ENCODE data around the gene E2F4.

Gene E2F4

GRCh38 chr16:67182288-67182687, 9.7 kb upstream of the E2F4 start:
- Histone ChIP-seq H3K27ac (ENCODE audit: low read depth, low read length) (no peak overlapping the region), H3K4me2 (ENCODE audit: low read depth, low read length, poor library complexity, severe bottlenecking) (peak overlapping the region; percentile 88), H3F3A (ENCODE audit: insufficient read depth) (no peaks in the 10 kb centered on the region), H3K4me3 (ENCODE audit: insufficient read depth, low read length, poor library complexity, severe bottlenecking) (no peak overlapping the region), H2AFZ (ENCODE audit: low read depth, low read length, severe bottlenecking) (no peak overlapping the region), H4K20me1 (ENCODE audit: low read depth, low read length) (no peaks in the 10 kb centered on the region), H3K27me3 (ENCODE audit: low read length) (no peaks in the 10 kb centered on the region), H3K9me2 (replicated peaks; ENCODE audit: insufficient read depth, low read length) (no peaks in the 10 kb centered on the region), H3K9me3 (ENCODE audit: insufficient read depth, low read length) (no peaks in the 10 kb centered on the region), H3K79me2 (ENCODE audit: insufficient read depth, low read length) (no peaks in the 10 kb centered on the region), H3K9ac (ENCODE audit: low read length) (no peak overlapping the region; the same call in 1 of the 2 replicates), H3K36me3 (ENCODE audit: low read length) (no peaks in the 10 kb centered on the region)
- TF ChIP-seq EZH2phosphoT487 (conservative IDR thresholded peaks at IDR 0.05; ENCODE audit: low read length) (no peak), CTCF (IDR thresholded peaks at IDR 0.05; ENCODE audit: insufficient read depth, low read length, poor library complexity, severe bottlenecking) (no peak)

GRCh38 chr16:67183284-67183626, 8.7 kb upstream of the E2F4 start:
- Histone ChIP-seq H2AFZ (ENCODE audit: low read depth, low read length, severe bottlenecking) (peak overlapping the region; percentile 87), H3K36me3 (ENCODE audit: low read length) (no peaks in the 10 kb centered on the region), H3K9ac (ENCODE audit: low read length) (peak overlapping the region; percentile 67), H4K20me1 (ENCODE audit: low read depth, low read length) (no peaks in the 10 kb centered on the region), H3K79me2 (ENCODE audit: insufficient read depth, low read length) (no peaks in the 10 kb centered on the region), H3K4me2 (ENCODE audit: low read depth, low read length, poor library complexity, severe bottlenecking) (peak overlapping the region; percentile 88), H3K27ac (ENCODE audit: low read depth, low read length) (no peak overlapping the region), H3K4me3 (ENCODE audit: insufficient read depth, low read length, poor library complexity, severe bottlenecking) (peak overlapping the region; percentile 79), H3K27me3 (ENCODE audit: low read length) (no peaks in the 10 kb centered on the region), H3K9me3 (ENCODE audit: insufficient read depth, low read length) (no peaks in the 10 kb centered on the region), H3F3A (ENCODE audit: insufficient read depth) (no peaks in the 10 kb centered on the region), H3K9me2 (replicated peaks; ENCODE audit: insufficient read depth, low read length) (no peaks in the 10 kb centered on the region)
- TF ChIP-seq EZH2phosphoT487 (conservative IDR thresholded peaks at IDR 0.05; ENCODE audit: low read length) (no peak), CTCF (IDR thresholded peaks at IDR 0.05; ENCODE audit: insufficient read depth, low read length, poor library complexity, severe bottlenecking) (no peak)

- TF ChIP-seq EZH2phosphoT487 (conservative IDR thresholded peaks at IDR 0.05; ENCODE audit: low read length) (no peak), CTCF (IDR thresholded peaks at IDR 0.05; ENCODE audit: insufficient read depth, low read length, poor library complexity, severe bottlenecking) (no peak)
These were observed 8.1 kb upstream of the E2F4 start, which contains the start of gene MATCAP1 for GRCh38 chr16:67183627-67184452. TSS of gene MATCAP1 (minus strand) at chr16:67183963. CDS start at chr16:67180610, 3,353 bp downstream.

More at GRCh38 chr16:67183627-67184452, 8.1 kb upstream of the E2F4 start, which contains the start of gene MATCAP1:
- Histone ChIP-seq H3K9me2 (replicated peaks; ENCODE audit: insufficient read depth, low read length) (no peaks in the 10 kb centered on the region), H3K27ac (ENCODE audit: low read depth, low read length) (peak within 1 kb of the TSS; percentile 58), H3K9me3 (ENCODE audit: insufficient read depth, low read length) (no peaks in the 10 kb centered on the region), H2AFZ (ENCODE audit: low read depth, low read length, severe bottlenecking) (peak within 1 kb of the TSS; percentile 87), H3K36me3 (ENCODE audit: low read length) (no peaks in the 10 kb centered on the region), H3K79me2 (ENCODE audit: insufficient read depth, low read length) (no peaks in the 10 kb centered on the region), H3K27me3 (ENCODE audit: low read length) (no peaks in the 10 kb centered on the region), H3K9ac (ENCODE audit: low read length) (peak within 1 kb of the TSS; percentile 67), H3F3A (ENCODE audit: insufficient read depth) (no peaks in the 10 kb centered on the region), H3K4me3 (ENCODE audit: insufficient read depth, low read length, poor library complexity, severe bottlenecking) (peak within 1 kb of the TSS; percentile 79), H4K20me1 (ENCODE audit: low read depth, low read length) (no peaks in the 10 kb centered on the region), H3K4me2 (ENCODE audit: low read depth, low read length, poor library complexity, severe bottlenecking) (peak within 1 kb of the TSS; percentile 88)

Measured in SU-DHL-6 (cell line).